HUDEP-2 (cell line): Measurements from ENCODE around the gene KLK6.
A peak's percentile ranks its signal among the peaks of the same experiment; 100 is the strongest.

ENCODE experiments used
- DNase-seq, 76 experiments: peaks; one replicate each; lab custom pipeline; 2025; ENCODE audit not compliant: unreplicated experiment in 76 of 76; lab: John Stamatoyannopoulos, UW

KLK6 gene

DNA sequence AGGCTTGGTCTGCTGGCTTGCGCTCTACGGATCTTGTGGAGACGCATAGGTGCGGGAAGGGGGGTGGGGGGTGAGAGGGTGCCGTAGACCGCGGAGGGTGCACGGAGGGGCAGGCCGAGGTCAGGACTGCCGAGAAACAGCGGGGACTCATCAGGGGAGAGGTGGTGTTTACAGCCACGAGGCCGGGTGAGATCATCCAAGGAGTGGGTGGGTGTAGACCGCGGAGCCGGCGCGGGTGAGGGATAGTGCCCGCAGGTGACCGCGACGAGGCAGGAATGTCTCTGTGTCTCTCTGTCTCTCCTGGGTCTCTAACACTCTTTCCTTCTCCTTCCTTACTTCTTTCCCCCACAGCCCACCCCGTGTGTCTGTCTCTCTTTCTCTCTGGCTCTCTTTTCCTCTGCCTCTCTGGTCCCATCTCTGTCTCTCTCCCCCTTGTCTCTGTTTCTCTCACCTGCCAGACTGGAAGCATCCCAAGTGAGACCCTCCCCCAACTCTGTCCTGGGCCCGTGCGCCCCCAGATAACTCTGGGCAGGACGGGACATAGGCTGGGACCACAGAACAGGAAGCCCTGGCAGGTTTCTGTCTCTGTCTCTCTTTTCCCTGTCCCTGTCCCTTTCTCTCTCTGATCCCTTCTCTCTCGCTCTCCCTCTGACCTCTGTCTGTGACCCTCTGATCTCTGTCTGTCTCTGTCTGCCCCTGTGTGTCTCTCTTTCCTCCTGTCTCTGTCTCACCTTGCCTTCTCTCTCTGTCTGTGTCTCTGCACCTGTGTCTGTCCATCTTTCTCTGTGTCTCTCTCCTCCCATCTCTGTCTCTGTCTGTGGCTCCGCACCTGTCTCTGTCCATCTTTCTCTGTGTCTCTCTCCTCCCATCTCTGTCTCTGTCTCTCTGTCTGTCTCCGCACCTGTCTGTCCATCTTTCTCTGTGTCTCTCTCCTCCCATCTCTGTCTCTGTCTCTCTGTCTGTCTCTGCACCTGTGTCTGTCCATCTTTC lies 56.4 kb downstream of the KLK6 start:
- DNase-seq = no peak

DNA sequence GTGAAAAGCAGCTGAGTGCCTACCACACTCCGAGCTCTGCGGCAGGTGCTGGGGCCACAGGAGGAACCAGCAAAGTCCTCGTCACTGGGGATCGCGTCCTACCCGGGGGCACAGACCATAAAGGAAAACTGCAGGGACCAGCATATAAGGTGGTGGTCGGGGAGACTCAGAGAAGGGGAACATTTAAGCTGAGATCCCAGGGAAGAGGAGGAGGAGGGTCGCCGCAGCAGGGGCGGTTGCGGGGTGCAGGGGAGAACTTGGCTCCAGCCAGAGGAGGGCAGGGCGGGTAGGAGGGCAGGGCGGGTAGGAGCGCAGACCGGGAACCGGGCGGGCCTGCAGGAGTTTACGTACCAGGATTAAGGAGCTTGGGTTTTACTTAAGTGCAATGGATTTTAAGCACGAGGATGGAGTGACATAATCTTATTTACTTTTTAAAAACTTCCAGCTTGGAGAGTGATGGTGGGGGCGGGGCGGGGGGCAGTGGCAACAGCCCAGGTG lies 57.2 kb downstream of the KLK6 start:
- DNase-seq = no peak

DNA sequence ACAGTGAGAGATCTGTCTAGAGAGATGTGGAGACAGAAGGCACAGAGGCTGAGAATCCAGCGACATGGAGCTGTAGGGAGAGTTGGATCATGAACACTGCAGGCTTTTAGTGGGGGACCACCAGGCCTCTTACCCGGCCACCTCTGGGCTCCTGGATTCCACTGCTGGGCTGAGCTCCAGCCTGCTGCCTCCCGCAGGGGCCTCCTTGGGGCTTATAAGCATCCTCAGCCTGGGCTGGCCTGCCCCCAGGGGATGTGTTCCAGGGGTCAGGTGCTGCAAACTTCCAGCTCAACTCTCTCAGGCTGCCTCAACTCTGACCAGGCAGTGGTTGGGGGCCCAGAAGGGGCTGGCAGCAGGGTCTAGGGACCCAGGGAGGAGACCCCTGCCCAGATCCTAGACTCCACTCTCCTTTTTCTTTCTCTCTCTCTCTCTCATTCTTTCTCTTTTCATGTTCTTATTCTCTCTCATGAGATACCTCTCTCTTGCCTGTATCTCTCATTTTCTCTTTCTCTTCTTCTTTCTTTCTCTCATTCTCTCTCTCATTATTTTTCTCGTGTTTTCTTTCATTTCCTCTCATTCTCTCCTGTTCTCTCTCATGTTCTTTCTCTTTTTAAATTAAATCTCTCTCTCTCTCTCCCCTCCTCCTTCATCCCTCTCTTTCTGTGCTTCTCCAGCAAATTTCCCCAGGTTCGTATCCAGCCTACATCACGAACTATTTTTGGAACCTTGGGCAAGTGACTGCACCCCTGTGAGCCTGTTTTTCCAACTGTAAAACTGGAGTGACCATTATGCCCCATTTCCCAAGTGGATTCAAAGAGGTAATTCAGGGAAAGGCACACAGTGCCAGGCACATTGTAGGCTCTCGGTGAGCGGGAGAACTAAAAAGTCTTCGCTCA lies 57.9 kb downstream of the KLK6 start, which contains the start of gene KLK4:
Gene KLK4 (minus strand): TSS at position 190 of the 896 bp plus-strand sequence. CDS start 657 bp downstream, outside the sequence.
- no peak for DNase-seq

DNA sequence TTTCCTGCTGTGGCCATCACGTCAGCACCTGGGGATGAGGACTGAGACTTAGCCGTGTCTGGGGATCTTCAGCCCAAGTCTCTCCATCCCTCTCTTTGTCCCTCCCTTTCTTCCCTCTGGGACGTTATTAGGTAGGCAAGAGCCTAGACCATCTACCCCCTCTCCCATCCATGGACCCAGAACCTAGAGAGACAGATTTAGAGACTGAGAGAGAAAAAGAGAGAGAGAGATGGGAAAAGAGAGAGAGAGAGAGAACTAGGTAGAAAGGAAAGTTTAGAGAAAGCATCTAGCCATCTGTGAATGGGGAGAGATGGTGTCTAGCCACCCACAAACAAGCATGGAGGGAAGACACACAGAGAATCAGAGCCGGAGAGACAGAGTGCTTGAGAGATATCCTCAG lies 58.7 kb downstream of the KLK6 start:
- DNase-seq = no peak

DNA sequence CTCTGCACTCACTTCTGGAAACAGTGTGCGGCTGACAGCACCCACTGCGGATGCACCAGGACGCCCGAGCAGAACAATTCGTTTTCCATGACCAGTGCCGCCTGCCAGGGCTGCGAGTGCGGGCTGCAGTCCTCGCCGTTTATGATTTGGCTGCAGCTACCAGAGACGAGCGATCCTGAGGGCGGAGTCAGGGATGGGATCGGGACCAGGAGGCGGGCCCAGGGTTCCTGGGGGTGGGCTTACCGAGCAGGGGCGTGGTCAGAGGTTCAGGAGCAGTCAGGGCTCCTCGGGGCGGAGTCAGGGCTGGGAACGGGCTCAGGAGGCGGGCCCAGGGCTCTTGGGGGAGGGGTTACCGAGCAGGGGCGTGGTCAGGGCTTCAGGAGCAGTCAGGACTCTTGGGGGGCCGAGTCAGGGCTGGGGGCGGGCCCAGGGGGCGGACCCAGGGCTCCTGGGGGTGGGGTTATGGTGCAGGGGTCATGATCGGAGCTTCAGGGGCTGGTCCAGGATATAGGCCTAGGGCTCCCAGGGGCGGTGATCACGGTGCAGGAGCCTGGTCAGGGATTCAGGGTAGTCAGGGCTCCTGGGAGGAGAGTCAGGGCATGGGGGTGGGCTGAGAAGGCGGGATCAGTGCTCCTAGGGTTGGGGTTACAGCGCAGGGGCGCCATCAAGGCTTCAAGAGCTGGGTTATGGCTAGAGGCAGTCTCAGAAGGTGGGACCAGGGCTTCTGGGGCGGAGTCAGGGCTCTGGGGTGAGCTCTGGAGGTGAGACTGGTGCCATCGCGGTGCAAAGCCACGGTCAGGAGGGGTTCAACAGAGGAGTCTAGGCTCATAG lies 59.9 kb downstream of the KLK6 start:
- DNase-seq = peak in 69 of 76 experiments; percentile 8 to 86 (median 58)
